ENCODE data around the gene RETN. TPM values are rescaled to one million over a fixed set of nuclear protein-coding genes. Genes with fewer than 3 reads are reported as not detected.

The RETN gene
- total RNA-seq, 2 experiments from 2014 or later: not detected

GRCh38 chr19:7624810-7625209, 44.0 kb upstream of the RETN start:
- ChIA-PET CTCF (interaction anchor here (0.7 kb wide), 1 partner anchor 175 kb away, joined by 4 read pairs; no protein-coding TSS in a partner anchor), POLR2A (no interaction called here)
- Histone ChIP-seq H3K27ac (ENCODE audit: low read depth in 1 of 2, low read length in 2 of 2) (no peak overlapping the region), H3K27me3 (ENCODE audit: control insufficient read depth in 1 of 2, insufficient read depth in 2 of 2, low read length in 2 of 2) (no peaks in the 10 kb centered on the region), H3K4me1 (ENCODE audit: insufficient read depth, low read length) (peaks cover 23% of the 10 kb centered on the region), H3K36me3 (ENCODE audit: insufficient read depth, low read length) (peaks cover 78% of the 10 kb centered on the region), H3K4me3 (ENCODE audit: low read length) (no peak overlapping the region), H3K9me3 (ENCODE audit: control insufficient read depth in 1 of 2, insufficient read depth in 1 of 2, low read length in 2 of 2) (no peaks in the 10 kb centered on the region)
- no peak overlapping the region for H3K4me3 Mint-ChIP-seq
- ATAC-seq (ENCODE audit: poor library complexity) (no peak), DNase-seq (no peak)
- intact Hi-C loops (cut with DNase I, micrococcal nuclease): loop anchor here in 1 of 2 experiments (5.0 kb wide), 1 partner anchor 88 kb away; the partner anchor contains the start of gene PNPLA6
- no peaks in the 10 kb centered on the region for H3K27me3 Mint-ChIP-seq
- peaks cover 72% of the 10 kb centered on the region for H3K36me3 Mint-ChIP-seq (ENCODE audit: low read depth)
- peaks cover 27% of the 10 kb centered on the region for H3K4me1 Mint-ChIP-seq (ENCODE audit: low read depth)
- no peaks in the 10 kb centered on the region for H3K9me3 Mint-ChIP-seq
- no peak overlapping the region for H3K27ac Mint-ChIP-seq
- no peak for TF ChIP-seq CTCF (IDR thresholded peaks at IDR 0.05)

GRCh38 chr19:7625763-7626372, 43.0 kb upstream of the RETN start:
- no peak for TF ChIP-seq CTCF (IDR thresholded peaks at IDR 0.05)
- Mint-ChIP-seq H3K9me3 (no peaks in the 10 kb centered on the region), H3K27ac (no peak overlapping the region), H3K27me3 (no peaks in the 10 kb centered on the region), H3K36me3 (ENCODE audit: low read depth) (peaks cover 71% of the 10 kb centered on the region), H3K4me3 (no peak overlapping the region), H3K4me1 (ENCODE audit: low read depth) (peaks cover 36% of the 10 kb centered on the region)
- no peaks in the 10 kb centered on the region for H3K27me3 ChIP-seq (ENCODE audit: control insufficient read depth in 1 of 2, insufficient read depth in 2 of 2, low read length in 2 of 2)
- DNase-seq (no peak), ATAC-seq (ENCODE audit: poor library complexity) (no peak)
- H3K27ac ChIP-seq (ENCODE audit: low read depth in 1 of 2, low read length in 2 of 2): no peak overlapping the region
- H3K9me3 ChIP-seq (ENCODE audit: control insufficient read depth in 1 of 2, insufficient read depth in 1 of 2, low read length in 2 of 2): no peaks in the 10 kb centered on the region
- intact Hi-C loops (cut with DNase I, micrococcal nuclease): loop anchor here in 1 of 2 experiments (5.0 kb wide), 1 partner anchor 89 kb away; the partner anchor contains the start of gene PNPLA6
- CTCF ChIA-PET: interaction anchor here (0.7 kb wide), 1 partner anchor 257 kb away, joined by 3 read pairs; no protein-coding TSS in a partner anchor
- H3K36me3 ChIP-seq (ENCODE audit: insufficient read depth, low read length): peaks cover 67% of the 10 kb centered on the region
- POLR2A ChIA-PET: no interaction called here
- no peak overlapping the region for H3K4me3 ChIP-seq (ENCODE audit: low read length)
- H3K4me1 ChIP-seq (ENCODE audit: insufficient read depth, low read length): peaks cover 33% of the 10 kb centered on the region

- Mint-ChIP-seq H3K27ac (no peak overlapping the region), H3K27me3 (no peaks in the 10 kb centered on the region), H3K4me1 (ENCODE audit: low read depth) (peaks cover 38% of the 10 kb centered on the region), H3K9me3 (no peaks in the 10 kb centered on the region), H3K36me3 (ENCODE audit: low read depth) (peaks cover 67% of the 10 kb centered on the region), H3K4me3 (peak overlapping the region; percentile 62)
- H3K9me3 ChIP-seq (ENCODE audit: control insufficient read depth in 1 of 2, insufficient read depth in 1 of 2, low read length in 2 of 2): no peaks in the 10 kb centered on the region
- DNase-seq: no peak
- no peak for ATAC-seq (ENCODE audit: poor library complexity)
- POLR2A ChIA-PET: interaction anchor here (0.8 kb wide), 1 partner anchor 31 kb away, joined by 3 read pairs; no protein-coding TSS in a partner anchor
- no peak overlapping the region for H3K27ac ChIP-seq (ENCODE audit: low read depth in 1 of 2, low read length in 2 of 2)
- H3K27me3 ChIP-seq (ENCODE audit: control insufficient read depth in 1 of 2, insufficient read depth in 2 of 2, low read length in 2 of 2): no peaks in the 10 kb centered on the region
- CTCF ChIA-PET: no interaction called here
- TF ChIP-seq CTCF (IDR thresholded peaks at IDR 0.05): no peak
- intact Hi-C loops (cut with DNase I, micrococcal nuclease): loop anchor here in 1 of 2 experiments (5.0 kb wide), 1 partner anchor 90 kb away; the partner anchor contains the start of gene PNPLA6
- peaks cover 44% of the 10 kb centered on the region for H3K4me1 ChIP-seq (ENCODE audit: insufficient read depth, low read length)
- peaks cover 63% of the 10 kb centered on the region for H3K36me3 ChIP-seq (ENCODE audit: insufficient read depth, low read length)
- H3K4me3 ChIP-seq (ENCODE audit: low read length): no peak overlapping the region
These were observed 41.7 kb upstream of the RETN start for GRCh38 chr19:7627166-7627565.
